HepG2 (cell line): ENCODE results near the gene ABAT. TPM values are rescaled to one million over a fixed set of nuclear protein-coding genes. Genes with fewer than 3 reads are reported as not detected.

Experiments
- ETS1 ChIP-seq: sonication (generic); formaldehyde crosslinking; IDR thresholded peaks from 2 replicates; pipeline ENCODE4 v1.4.0; 2020; ENCODE audit warnings: missing genetic modification reagents
- ETV6 ChIP-seq: sonication (generic); formaldehyde crosslinking; conservative IDR thresholded peaks from 2 replicates; pipeline ENCODE4 v1.4.0; 2020; ENCODE audit warnings: missing genetic modification reagents
- GZF1 ChIP-seq: sonication (generic); formaldehyde crosslinking; IDR thresholded peaks from 2 replicates; pipeline ENCODE4 v1.5.1; 2020; ENCODE audit warnings: mild to moderate bottlenecking, missing genetic modification reagents
- HMGXB3 ChIP-seq: sonication (generic); formaldehyde crosslinking; IDR thresholded peaks from 2 replicates; pipeline ENCODE4 v1.4.0; 2020; ENCODE audit warnings: missing genetic modification reagents, borderline replicate concordance
- KMT2B ChIP-seq: IDR thresholded peaks from 2 replicates; pipeline ENCODE4 v1.6.1; 2016; ENCODE audit warnings: missing genetic modification reagents, missing compliant biosample characterization
- NCOA2 ChIP-seq: sonication (generic); formaldehyde crosslinking; IDR thresholded peaks from 2 replicates; pipeline ENCODE4 v1.8.0; 2022; ENCODE audit warnings: inconsistent platforms
- NFE2L2 ChIP-seq: fragments of 150-350 bp; IDR thresholded peaks from 2 replicates; pipeline ENCODE4 v1.6.1; 2014; ENCODE audit warnings: low read length
- RAD51 ChIP-seq: fragments of 450-650 bp; IDR thresholded peaks from 2 replicates; pipeline ENCODE4 v1.6.1; 2016; ENCODE audit warnings: borderline replicate concordance
- RARG ChIP-seq: sonication (generic); formaldehyde crosslinking; IDR thresholded peaks from 2 replicates; pipeline ENCODE4 v1.4.0; 2020; ENCODE audit warnings: low read depth, mild to moderate bottlenecking, missing genetic modification reagents
- RBM39 ChIP-seq: fragments of 200-400 bp; formaldehyde crosslinking; IDR thresholded peaks from one replicate; pipeline ENCODE4 v1.6.1; 2018; ENCODE audit warnings: antibody characterized with exemption, mild to moderate bottlenecking, low read depth, low read length; ENCODE audit not compliant: poor library complexity, severe bottlenecking
- SMYD3 ChIP-seq: sonication (generic); formaldehyde crosslinking; IDR thresholded peaks from 2 replicates; pipeline ENCODE4 v1.8.1; 2023; ENCODE audit warnings: mild to moderate bottlenecking, missing genetic modification reagents
- SNRNP70 ChIP-seq: fragments of 200-400 bp; formaldehyde crosslinking; IDR thresholded peaks from 2 replicates; pipeline ENCODE4 v1.6.1; 2017; ENCODE audit warnings: mild to moderate bottlenecking, low read depth, low read length, moderate library complexity
- TBX3 ChIP-seq: fragments of 450-650 bp; IDR thresholded peaks from 2 replicates; pipeline ENCODE4 v1.6.1; 2017; ENCODE audit warnings: antibody characterized with exemption, mild to moderate bottlenecking, inconsistent platforms, borderline replicate concordance
- ZBTB14 ChIP-seq: sonication (generic); formaldehyde crosslinking; IDR thresholded peaks from 2 replicates; pipeline ENCODE4 v1.4.0; 2020; ENCODE audit warnings: missing genetic modification reagents
- ZBTB2 ChIP-seq: sonication (generic); formaldehyde crosslinking; IDR thresholded peaks from 2 replicates; pipeline ENCODE4 v1.8.0; 2022; ENCODE audit warnings: low read depth, missing genetic modification reagents
- ZNF446 ChIP-seq: sonication (generic); formaldehyde crosslinking; IDR thresholded peaks from 2 replicates; pipeline ENCODE4 v1.5.0; 2020; ENCODE audit warnings: mild to moderate bottlenecking, missing genetic modification reagents
- ZNF709 ChIP-seq: sonication (generic); formaldehyde crosslinking; IDR thresholded peaks from 2 replicates; pipeline ENCODE4 v1.5.0; 2020; ENCODE audit warnings: mild to moderate bottlenecking, missing genetic modification reagents
- ZNF761 ChIP-seq: sonication (generic); formaldehyde crosslinking; conservative IDR thresholded peaks from 2 replicates; pipeline ENCODE4 v1.4.0; 2020; ENCODE audit warnings: mild to moderate bottlenecking, missing genetic modification reagents
- polyA plus RNA-seq, 8 experiments: library from polyadenylated mRNA; depleted of rRNA in 3 of 8; stranded (reverse) in 7 of 8; unstranded in 1 of 8; fragments of >200 nt; fragmentation: Illumina TruSeq in 4 of 8; extraction: Trizol in 4 of 8; gene quantifications; 2 replicates each; pipeline versions ENCODE4 v1.2.1 to v1.2.3, GENCODE V29; 2011 to 2016; ENCODE audit warnings: low read depth in 4 of 8, missing spikeins in 1 of 8, mixed read lengths in 1 of 8; ENCODE audit not compliant: insufficient read depth in 1 of 8
- total RNA-seq, 5 experiments: library from RNA; depleted of rRNA; stranded (reverse); fragments of >200 nt; fragmentation: Illumina TruSeq; extraction: Trizol; gene quantifications; 2 replicates each; pipeline ENCODE4 v1.2.3, GENCODE V29; 2016; ENCODE audit warnings: low read depth in 1 of 5
- TF ChIP-seq, protein P1 (sequence below): IDR thresholded peaks from 2 replicates; pipeline ENCODE4 v1.6.1; 2012; ENCODE audit warnings: low read depth, low read length, improper control_type of control experiment

The ABAT gene
- total and polyA plus RNA-seq, 2 of the 13 experiments (the other 11 are each of a cell fraction or from before 2014, with no cell fraction given) = 47.6 to 97.3 TPM

DNA sequence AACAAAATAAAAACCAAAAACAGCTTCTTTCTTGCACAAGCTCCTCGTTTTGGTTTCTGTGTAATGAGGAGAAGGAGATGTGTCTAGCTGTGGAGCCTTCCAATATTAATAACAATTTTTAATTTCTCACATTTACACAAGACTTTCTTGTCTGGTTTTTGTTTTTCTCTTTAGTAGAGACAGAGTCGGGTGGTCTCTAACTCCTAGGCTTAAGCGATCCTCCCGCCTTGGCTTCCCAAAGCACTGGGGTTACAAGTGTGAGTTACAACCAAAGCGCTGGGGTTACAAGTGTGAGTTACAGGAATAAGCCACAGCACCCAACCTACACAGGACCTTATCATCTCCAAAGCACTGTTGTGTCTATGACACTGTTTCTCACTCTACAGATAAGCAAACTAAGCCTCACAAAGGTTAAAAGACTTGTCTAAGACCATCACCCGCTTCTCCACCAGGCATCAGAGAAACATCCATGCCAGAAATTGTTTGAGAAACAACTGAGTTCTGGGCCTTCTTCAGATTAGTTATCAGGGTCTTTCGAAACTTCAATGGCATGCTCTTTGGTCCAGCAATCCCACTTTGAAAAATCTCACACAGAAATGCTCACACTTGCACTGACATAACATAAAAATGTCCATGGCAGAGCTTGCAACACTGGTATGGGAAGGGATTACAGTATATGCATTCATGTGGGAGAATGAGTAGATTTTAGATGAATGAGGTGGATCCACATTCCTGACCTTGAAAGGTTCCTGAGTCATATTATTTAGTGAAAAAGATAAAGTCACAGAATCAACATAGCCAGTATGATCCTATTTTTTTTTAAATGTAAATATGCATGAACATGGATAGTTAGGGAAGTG lies 3.9 kb downstream of the ABAT start (continued):
- peak; percentile 82; the same call in 1 of the 2 replicates for TF ChIP-seq HMGXB3 (CRISPR knock-in tag)
- TF ChIP-seq RARG (CRISPR knock-in tag) = no peak
- TF ChIP-seq GZF1 (CRISPR knock-in tag) = no peak
- no peak for TF ChIP-seq ETS1 (CRISPR knock-in tag)
- peak; percentile 79; the same call in 1 of the 2 replicates for TF ChIP-seq ZNF761 (CRISPR knock-in tag)
- TF ChIP-seq RAD51 = no peak
- TF ChIP-seq SNRNP70 = no peak
- no peak for TF ChIP-seq ETV6 (CRISPR knock-in tag)
- peak; percentile 81; the same call in 1 of the 2 replicates for TF ChIP-seq NFE2L2
- no peak for TF ChIP-seq RBM39
- no peak for TF ChIP-seq ZBTB14
- peak; percentile 15; the same call in 1 of the 2 replicates for TF ChIP-seq KMT2B (CRISPR knock-in tag)
- no peak for TF ChIP-seq ZBTB2 (CRISPR knock-in tag)
- TF ChIP-seq ZNF709 (CRISPR knock-in tag) = no peak
- TF ChIP-seq, protein P1, sequence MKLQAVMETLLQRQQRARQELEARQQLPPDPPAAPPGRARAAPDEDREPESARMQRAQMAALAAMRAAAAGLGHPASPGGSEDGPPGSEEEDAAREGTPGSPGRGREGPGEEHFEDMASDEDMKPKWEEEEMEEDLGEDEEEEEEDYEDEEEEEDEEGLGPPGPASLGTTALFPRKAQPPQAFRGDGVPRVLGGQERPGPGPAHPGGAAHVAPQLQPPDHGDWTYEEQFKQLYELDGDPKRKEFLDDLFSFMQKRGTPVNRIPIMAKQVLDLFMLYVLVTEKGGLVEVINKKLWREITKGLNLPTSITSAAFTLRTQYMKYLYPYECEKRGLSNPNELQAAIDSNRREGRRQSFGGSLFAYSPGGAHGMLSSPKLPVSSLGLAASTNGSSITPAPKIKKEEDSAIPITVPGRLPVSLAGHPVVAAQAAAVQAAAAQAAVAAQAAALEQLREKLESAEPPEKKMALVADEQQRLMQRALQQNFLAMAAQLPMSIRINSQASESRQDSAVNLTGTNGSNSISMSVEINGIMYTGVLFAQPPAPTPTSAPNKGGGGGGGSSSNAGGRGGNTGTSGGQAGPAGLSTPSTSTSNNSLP = peak; percentile 100
- peak; percentile 74; the same call in 1 of the 2 replicates for TF ChIP-seq TBX3
- TF ChIP-seq ZNF446 (CRISPR knock-in tag) = no peak
- peak; percentile 92 for TF ChIP-seq NCOA2 (CRISPR knock-in tag)
- peak; percentile 26; the same call in 1 of the 2 replicates for TF ChIP-seq SMYD3 (CRISPR knock-in tag)
